GM12878 (cell line): ENCODE results near the gene MYMX. TPM values are rescaled to one million over a fixed set of nuclear protein-coding genes. Genes with fewer than 3 reads are reported as not detected.

Source experiments
- ATAC-seq: fragments of 200-7000 bp; cut with Tn5 transposase; 3 replicates; pipeline ENCODE4 v1.9.1; 2020; ENCODE audit warnings: mild to moderate bottlenecking, moderate library complexity
- BruUV-seq: library from RNA; stranded (reverse); fragments of 400-500 nt; replicated peaks from 2 replicates; lab custom pipeline; 2021; lab: Mats Ljungman, UMichigan
- CTCF ChIA-PET: fragments of 300-600 bp; sonication (Branson Sonifier 250); formaldehyde crosslinking; extraction: SDS; loops from one replicate; lab custom pipeline; 2021; ENCODE audit warnings: inconsistent platforms; lab: Yijun Ruan, JAX
- POLR2A ChIA-PET: fragments of 350-600 bp; formaldehyde crosslinking; extraction: SDS; loops from one replicate; lab custom pipeline; 2021; ENCODE audit warnings: inconsistent platforms; lab: Charles Lee
- RAD21 ChIA-PET: fragments of 300-600 bp; sonication (Branson Sonifier 250); formaldehyde crosslinking; loops from one replicate; lab custom pipeline; 2023; ENCODE audit warnings: antibody characterized with exemption; ENCODE audit not compliant: unreplicated experiment; lab: Charles Lee
- SMC1A ChIA-PET: fragments of 300-600 bp; sonication (Branson Sonifier 250); formaldehyde crosslinking; loops from one replicate; lab custom pipeline; 2023; ENCODE audit not compliant: unreplicated experiment, uncharacterized antibody; lab: Charles Lee
- DNase-seq: peaks from one replicate; pipeline ENCODE4 v3.0.0-alpha.2; 2011; ENCODE audit warnings: low read depth, low spot score
- FAIRE-seq: peaks from 3 replicates; lab custom pipeline; 2011; peaks lifted over from hg19 to GRCh38; lab: Jason Lieb, UNC
- H2AFZ ChIP-seq: 2 replicates; pipeline ENCODE4 v1.6.0; 2011; ENCODE audit warnings: low read depth, low read length, control low read depth; ENCODE audit not compliant: control insufficient read depth
- H3K27ac ChIP-seq: 2 replicates; pipeline ENCODE4 v1.5.1; 2011; ENCODE audit warnings: control low read depth; ENCODE audit not compliant: control insufficient read depth, insufficient read depth
- H3K27me3 ChIP-seq, 2 experiments: replicated peaks in 1 of 2; 2 replicates each; pipeline versions ENCODE4 v1.6.0 to v1.6.1; 2011; ENCODE audit warnings: low read length in 1 of 2; ENCODE audit not compliant: control insufficient read depth in 2 of 2, insufficient read depth in 2 of 2
- H3K36me3 ChIP-seq, 2 experiments: 2 replicates each; pipeline ENCODE4 v1.5.1; 2011; ENCODE audit warnings: low read length in 1 of 2; ENCODE audit not compliant: control insufficient read depth in 2 of 2, insufficient read depth in 2 of 2
- H3K4me1 ChIP-seq: 2 replicates; pipeline ENCODE4 v1.6.1; 2011; ENCODE audit warnings: mild to moderate bottlenecking, low read length, moderate library complexity, mixed read lengths; ENCODE audit not compliant: control insufficient read depth, insufficient read depth
- H3K4me2 ChIP-seq: 2 replicates; pipeline ENCODE4 v1.6.0; 2011; ENCODE audit warnings: control low read depth; ENCODE audit not compliant: control insufficient read depth, insufficient read depth
- H3K4me3 ChIP-seq: fragments of 200-600 bp; sonication (generic); 2 replicates; pipeline ENCODE4 v1.5.1; 2016
- H3K79me2 ChIP-seq: 2 replicates; pipeline ENCODE4 v1.6.0; 2011; ENCODE audit warnings: low read length; ENCODE audit not compliant: control insufficient read depth, insufficient read depth
- H3K9ac ChIP-seq: 2 replicates; pipeline ENCODE4 v1.8.0; 2011; ENCODE audit warnings: low read length, control low read depth, mixed read lengths; ENCODE audit not compliant: control insufficient read depth, insufficient read depth
- H3K9me3 ChIP-seq: replicated peaks from 3 replicates; pipeline ENCODE4 v1.5.1; 2011; ENCODE audit warnings: mild to moderate bottlenecking, low read length; ENCODE audit not compliant: control insufficient read depth, insufficient read depth
- H4K20me1 ChIP-seq: 2 replicates; pipeline ENCODE4 v1.6.0; 2011; ENCODE audit not compliant: control insufficient read depth, insufficient read depth
- CEBPZ ChIP-seq: fragments of 150-350 bp; IDR thresholded peaks from 2 replicates; pipeline ENCODE4 v1.6.1; 2016; ENCODE audit warnings: low read depth, low read length
- EED ChIP-seq: sonication (generic); IDR thresholded peaks from 2 replicates; pipeline ENCODE4 v1.6.1; 2016; ENCODE audit warnings: antibody characterized with exemption, low read depth
- FOS ChIP-seq: IDR thresholded peaks from 3 replicates; pipeline ENCODE4 v1.6.1; 2011; ENCODE audit warnings: borderline replicate concordance; ENCODE audit not compliant: insufficient read length; ENCODE audit errors: extremely low read depth
- GATAD2B ChIP-seq: fragments of 450-650 bp; conservative IDR thresholded peaks from 2 replicates; pipeline ENCODE4 v1.6.1; 2017; ENCODE audit warnings: low read depth, mild to moderate bottlenecking, moderate library complexity
- MXI1 ChIP-seq: fragments of 150-350 bp; IDR thresholded peaks from 2 replicates; pipeline ENCODE4 v1.6.1; 2011; ENCODE audit warnings: low read depth, mild to moderate bottlenecking, inconsistent platforms, low read length, improper control_type of control experiment
- NFYA ChIP-seq: IDR thresholded peaks from 2 replicates; pipeline ENCODE4 v1.6.1; 2011; ENCODE audit warnings: low read depth, mild to moderate bottlenecking, low read length, improper control_type of control experiment, borderline replicate concordance
- RELA ChIP-seq: fragments of 450-650 bp; IDR thresholded peaks from 2 replicates; pipeline ENCODE4 v1.8.0; 2014; ENCODE audit warnings: borderline replicate concordance; ENCODE audit not compliant: partially characterized antibody
- SIX5 ChIP-seq: IDR thresholded peaks from 2 replicates; pipeline ENCODE4 v1.6.1; 2011; ENCODE audit warnings: mild to moderate bottlenecking, low read depth, low read length, moderate library complexity; ENCODE audit not compliant: severe bottlenecking
- SUZ12 ChIP-seq: fragments of 200-600 bp; sonication (generic); IDR thresholded peaks from one replicate; pipeline ENCODE4 v1.6.1; 2018; ENCODE audit warnings: antibody characterized with exemption, mild to moderate bottlenecking; ENCODE audit not compliant: unreplicated experiment
- USF2 ChIP-seq: IDR thresholded peaks from 2 replicates; pipeline ENCODE4 v1.6.1; 2011; ENCODE audit warnings: low read depth, low read length, improper control_type of control experiment, borderline replicate concordance
- ZBED1 ChIP-seq: IDR thresholded peaks from 2 replicates; pipeline ENCODE4 v1.6.1; 2016; ENCODE audit warnings: borderline replicate concordance
- WGBS: methylation state at CpG from one replicate; pipeline ENCODE4 v1.1.6; 2016; ENCODE audit warnings: low lambda C conversion rate; ENCODE audit not compliant: insufficient replicate concordance, insufficient coverage; ENCODE audit errors: missing lambda C conversion rate; 5-methylcytosine and 5-hydroxymethylcytosine counted together
- in situ Hi-C: fragments of 300-500 bp; cut with MboI; formaldehyde crosslinking; loops from 9 replicates; pipeline ENCODE4 v1.14.3; 2018; ENCODE audit warnings: mixed read lengths
- intact Hi-C: fragments of 100-400 bp; cut with micrococcal nuclease; formaldehyde crosslinking; loops from one replicate; pipeline ENCODE4 v1.14.2; 2022; ENCODE audit not compliant: unreplicated experiment
- polyA plus RNA-seq, 11 experiments: library from polyadenylated mRNA; depleted of rRNA in 4 of 11; unstranded in 6 of 11; stranded (reverse) in 5 of 11; fragments of >200 nt; fragmentation: Nextera tagmentation in 4 of 11; fragmentation: Illumina TruSeq in 1 of 11; extraction: Ambion mirVana in 4 of 11; extraction: Trizol in 1 of 11; gene quantifications; 1 replicate in 1 of 11; 2 replicates in 10 of 11; pipeline versions ENCODE4 v1.2.1 to v1.2.3, GENCODE V29; 2011 to 2016; ENCODE audit warnings: inconsistent platforms in 2 of 11, missing spikeins in 2 of 11, low read depth in 1 of 11
- total RNA-seq, 4 experiments: library from RNA; depleted of rRNA in 3 of 4; stranded (reverse); fragments of >200 nt in 3 of 4; fragmentation: Illumina TruSeq in 1 of 4; extraction: Trizol in 1 of 4; gene quantifications; 2 replicates each; pipeline versions ENCODE4 v1.2.1 to v1.2.3, GENCODE V29; 2013 to 2021
- TF ChIP-seq, protein P1 (sequence below): IDR thresholded peaks from 2 replicates; pipeline ENCODE4 v1.6.1; 2011; ENCODE audit warnings: low read depth, mild to moderate bottlenecking, low read length, moderate library complexity, borderline replicate concordance; ENCODE audit errors: extremely low read depth

MYMX gene
- total and polyA plus RNA-seq, 10 of the 15 experiments (the other 5 are each of a cell fraction or from before 2014, with no cell fraction given): not detected

GRCh38 chr6:44201200-44201599, 15.5 kb upstream of the MYMX start:
- no peaks in the 10 kb centered on the region for H3K27me3 ChIP-seq
- H3K4me1 ChIP-seq: no peaks in the 10 kb centered on the region
- FAIRE-seq (no peak), ATAC-seq (peak; percentile 31; the same call in 2 of the 3 replicates), DNase-seq (no peak)
- H3K4me2 ChIP-seq: no peak overlapping the region
- RAD21 ChIA-PET: no interaction called here
- 0% methylated on average over 3 of the region's 3 CpGs for WGBS
- no peaks in the 10 kb centered on the region for H3K9me3 ChIP-seq
- no peaks in the 10 kb centered on the region for H3K79me2 ChIP-seq
- in situ Hi-C loops: no loop called here
- CTCF ChIA-PET: interaction anchor here (0.8 to 1.7 kb wide), 3 partner anchors 8 to 105 kb away, joined by 3 to 6 read pairs (median 3); no protein-coding TSS in a partner anchor
- no peaks in the 10 kb centered on the region for H4K20me1 ChIP-seq
- H3K4me3 ChIP-seq: no peak overlapping the region
- SMC1A ChIA-PET: interaction anchor here (1.1 to 2.0 kb wide), 3 partner anchors 9 to 15 kb away, joined by 3 to 11 read pairs (median 3); partner anchors contain the start of gene MYMX
- no peaks in the 10 kb centered on the region for H3K36me3 ChIP-seq
- H2AFZ ChIP-seq: no peak overlapping the region
- intact Hi-C loops: no loop called here
- no peak for TF ChIP-seq GATAD2B
- no peak for TF ChIP-seq NFYA
- no peak for TF ChIP-seq EED
- TF ChIP-seq USF2: no peak
- no peak for TF ChIP-seq RELA
- no peak for TF ChIP-seq FOS
- TF ChIP-seq SIX5: no peak
- no peak for TF ChIP-seq ZBED1
- no peak for TF ChIP-seq SUZ12
- TF ChIP-seq, protein P1, sequence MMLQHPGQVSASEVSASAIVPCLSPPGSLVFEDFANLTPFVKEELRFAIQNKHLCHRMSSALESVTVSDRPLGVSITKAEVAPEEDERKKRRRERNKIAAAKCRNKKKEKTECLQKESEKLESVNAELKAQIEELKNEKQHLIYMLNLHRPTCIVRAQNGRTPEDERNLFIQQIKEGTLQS: no peak
- no peak for TF ChIP-seq MXI1
- no peak for TF ChIP-seq CEBPZ
- TF ChIP-seq, all 136 proteins: peak for 0
- no peak overlapping the region for H3K9ac ChIP-seq
- no peak overlapping the region for H3K27ac ChIP-seq
- no TSS peak for BruUV-seq
- POLR2A ChIA-PET: interaction anchor here (1.1 to 1.6 kb wide), 3 partner anchors 9 to 22 kb away, joined by 3 to 4 read pairs (median 3); partner anchors contain the start of gene SLC29A1
